IPS-18c (cell line): Measurements from ENCODE around the gene ATOX1.
"Not testable (repeated sequence)": the region's sequence is repeated elsewhere in the genome, so short reads cannot be mapped to it uniquely, and the experiment has no call there.

ENCODE experiments used
- H3K4me3 ChIP-seq: 2 replicates; pipeline ENCODE4 v1.7.0; 2013; ENCODE audit warnings: low read depth, mild to moderate bottlenecking, low read length, moderate library complexity; ENCODE audit not compliant: insufficient read depth
- H3K9me3 ChIP-seq: one replicate; pipeline ENCODE4 v1.6.1; 2013; ENCODE audit warnings: mild to moderate bottlenecking, low read length, moderate library complexity; ENCODE audit not compliant: control insufficient read depth, insufficient read depth

The ATOX1 gene

DNA sequence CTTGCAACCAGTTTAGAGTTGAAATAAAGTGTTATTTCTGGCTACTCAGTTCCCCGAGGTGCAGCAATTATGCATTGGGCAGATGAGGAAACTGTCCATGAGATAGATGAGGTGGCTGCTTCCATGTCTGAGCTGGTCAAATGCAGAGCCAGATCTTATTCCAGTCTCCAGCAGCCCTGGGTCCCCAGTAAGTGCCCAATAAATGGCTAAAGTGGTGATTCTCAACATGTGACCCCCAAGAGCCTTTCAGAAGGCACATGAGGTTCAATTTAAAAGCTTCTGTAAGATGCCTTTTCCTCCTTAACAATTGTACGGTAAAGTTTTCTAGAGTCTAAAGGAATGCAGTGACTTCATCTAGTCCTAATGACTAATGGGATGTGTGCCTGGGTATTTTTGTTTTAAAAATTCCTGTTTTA, 17.5 kb downstream of the ATOX1 start:
- H3K9me3 ChIP-seq = peaks cover 2% of the 10 kb centered on the region

DNA sequence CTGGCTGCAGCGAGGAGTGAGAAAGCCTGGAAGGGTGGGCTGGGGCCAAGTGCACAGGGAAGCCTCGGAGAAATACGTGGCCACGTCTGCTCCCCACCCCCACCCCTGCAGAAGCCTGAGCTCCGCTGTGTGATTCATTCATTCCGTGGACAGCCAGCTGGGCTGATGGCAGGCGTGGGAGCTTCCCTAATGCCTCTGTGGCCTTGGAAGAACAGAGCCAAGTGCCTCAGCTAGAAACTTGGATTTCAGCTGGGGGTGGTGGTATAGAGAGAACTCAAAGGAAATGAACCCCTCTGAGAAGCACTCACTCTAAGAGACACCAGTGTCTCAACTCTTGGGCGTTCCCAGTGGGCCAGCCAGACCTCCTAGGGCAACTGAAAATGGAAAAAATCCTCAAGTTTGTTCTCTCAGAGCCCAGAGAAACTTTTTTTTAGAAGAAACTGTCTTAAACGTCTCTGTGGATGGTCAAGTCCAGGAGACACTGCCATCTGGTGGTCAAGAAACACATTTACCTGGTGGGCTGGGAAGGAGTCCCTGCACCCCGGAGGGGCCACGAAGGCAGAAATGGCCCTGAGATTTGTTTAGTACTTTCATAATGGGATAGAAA, 18.0 kb downstream of the ATOX1 start:
- H3K9me3 ChIP-seq = peaks cover 2% of the 10 kb centered on the region
- no peak overlapping the region for H3K4me3 ChIP-seq

More for the DNA sequence above, 17.5 kb downstream of the ATOX1 start:
- no peak overlapping the region for H3K4me3 ChIP-seq

DNA sequence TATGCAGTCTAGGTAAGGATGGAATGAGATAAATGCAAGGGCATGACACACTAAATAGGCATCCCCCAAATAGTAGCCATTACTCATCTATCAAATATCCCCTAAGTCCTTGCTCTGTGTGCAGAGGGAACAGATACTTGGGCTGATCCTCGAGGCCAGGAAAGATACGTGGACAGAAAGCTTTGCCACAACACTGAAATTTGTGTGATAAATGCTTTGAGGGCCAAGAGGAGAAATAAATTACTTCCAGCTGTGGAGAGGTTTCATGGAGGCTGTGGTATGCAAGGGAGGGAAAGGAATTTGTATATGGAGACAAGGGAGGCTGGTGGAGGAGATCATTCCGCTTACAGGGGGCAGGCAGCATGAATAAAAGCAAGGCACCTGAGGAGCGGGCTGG, 18.5 kb downstream of the ATOX1 start:
- Histone ChIP-seq H3K9me3 (peaks cover 2% of the 10 kb centered on the region), H3K4me3 (no peak overlapping the region)

DNA sequence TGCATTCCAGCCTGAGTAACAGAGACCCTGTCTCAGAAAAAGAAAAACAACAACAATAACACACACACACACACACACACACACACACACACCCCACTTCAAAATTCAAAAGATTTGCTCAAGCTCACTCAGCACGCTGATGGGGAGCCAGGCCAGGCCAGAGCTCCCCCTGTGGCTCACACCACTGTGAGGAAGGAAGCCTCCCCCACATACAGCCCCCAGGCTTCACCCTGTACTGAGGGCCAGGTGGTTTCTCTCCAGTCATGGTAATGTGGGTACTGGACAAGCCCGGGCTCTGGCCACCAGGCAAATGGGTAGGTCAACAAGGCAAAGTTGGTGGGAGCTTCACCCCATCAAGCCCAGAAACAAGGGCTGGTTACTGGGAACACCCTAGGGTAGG, 19.0 kb downstream of the ATOX1 start:
- Histone ChIP-seq H3K4me3 (no peak overlapping the region; the same call in 1 of the 2 replicates), H3K9me3 (peaks cover 2% of the 10 kb centered on the region)

GRCh38 chr5:151738125-151738848, 20.1 kb downstream of the ATOX1 start:
- Histone ChIP-seq H3K9me3 (peaks cover 2% of the 10 kb centered on the region), H3K4me3 (no peak overlapping the region)

DNA sequence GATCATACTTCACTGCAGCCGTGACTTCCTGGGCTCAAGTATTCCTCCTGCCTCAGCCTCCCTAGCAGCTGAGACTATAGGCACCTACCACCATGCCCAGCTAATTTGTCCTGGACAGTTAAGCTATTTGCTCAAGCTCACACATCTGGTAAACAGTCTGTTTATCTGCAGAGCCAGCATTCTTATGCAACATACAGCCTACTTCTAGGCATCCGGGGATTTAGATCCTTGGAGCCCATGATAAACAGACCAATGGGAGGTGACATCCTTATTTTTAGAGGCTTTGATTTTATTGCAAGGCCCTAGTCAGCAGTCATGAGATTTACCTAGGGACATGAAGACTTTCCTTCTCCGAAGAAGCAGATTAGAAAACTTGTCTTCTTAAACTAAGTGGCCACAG, 21.0 kb downstream of the ATOX1 start:
- Histone ChIP-seq H3K9me3 (peaks cover 2% of the 10 kb centered on the region), H3K4me3 (no peak overlapping the region)

- Histone ChIP-seq H3K9me3 (peaks cover 2% of the 10 kb centered on the region), H3K4me3 (no peak overlapping the region)
These were observed 22.8 kb downstream of the ATOX1 start for GRCh38 chr5:151735646-151736045.

- H3K9me3 ChIP-seq = peaks cover 2% of the 10 kb centered on the region
- H3K4me3 ChIP-seq = no peak overlapping the region
These were observed 24.4 kb downstream of the ATOX1 start for GRCh38 chr5:151734064-151734408.

- no peak overlapping the region for H3K4me3 ChIP-seq
These were observed 24.9 kb downstream of the ATOX1 start for GRCh38 chr5:151733358-151734063.

GRCh38 chr5:151730381-151730780, 28.1 kb downstream of the ATOX1 start:
- Histone ChIP-seq H3K9me3 (peaks cover 2% of the 10 kb centered on the region), H3K4me3 (no peak overlapping the region)

More at GRCh38 chr5:151733358-151734063, 24.9 kb downstream of the ATOX1 start:
- H3K9me3 ChIP-seq = peaks cover 2% of the 10 kb centered on the region

DNA sequence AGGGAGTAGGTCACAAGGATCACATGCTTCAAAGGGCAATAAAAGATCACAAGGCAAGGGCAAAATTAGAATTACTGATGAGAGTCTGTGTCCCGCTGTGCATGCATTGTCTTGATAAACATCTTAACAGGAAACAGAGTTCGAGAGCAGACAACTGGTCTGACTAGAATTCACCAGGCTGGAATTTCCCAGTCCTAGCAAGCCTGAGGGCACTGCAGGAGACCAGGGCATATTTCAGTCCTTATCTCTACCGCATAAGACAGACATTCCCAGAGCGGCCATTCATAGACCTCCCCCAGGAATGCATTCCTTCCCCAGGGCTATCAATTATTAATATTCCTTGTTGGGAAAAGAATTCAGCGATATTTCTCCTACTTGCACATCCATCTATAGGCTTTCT, 28.8 kb downstream of the ATOX1 start:
- not testable (repeated sequence) for H3K4me3 ChIP-seq, H3K9me3 ChIP-seq

GRCh38 chr5:151724360-151724759, 34.1 kb downstream of the ATOX1 start:
- no peaks in the 10 kb centered on the region for H3K9me3 ChIP-seq
- no peak overlapping the region for H3K4me3 ChIP-seq

DNA sequence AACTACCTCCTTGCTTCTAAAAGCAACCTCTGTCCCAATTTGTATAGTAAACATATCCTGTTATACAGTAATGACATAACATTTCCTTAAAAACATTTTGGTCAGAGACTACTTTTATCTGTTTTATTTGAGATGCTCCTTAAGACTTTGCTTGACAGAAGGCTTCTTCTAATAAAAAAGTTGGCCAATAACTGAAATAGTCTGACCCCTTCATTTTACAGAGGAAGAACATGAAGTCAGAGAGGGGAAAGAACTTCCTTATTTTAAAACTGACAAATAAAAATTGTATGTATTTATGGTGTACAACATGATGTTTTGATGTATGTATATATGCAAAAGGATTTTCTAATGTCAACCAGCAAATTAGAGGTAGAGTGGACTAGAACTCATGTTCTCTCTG, 35.9 kb downstream of the ATOX1 start:
- no peak overlapping the region for H3K4me3 ChIP-seq
- H3K9me3 ChIP-seq = no peaks in the 10 kb centered on the region

- Histone ChIP-seq H3K9me3 (no peaks in the 10 kb centered on the region), H3K4me3 (no peak overlapping the region)
These were observed 36.5 kb downstream of the ATOX1 start for GRCh38 chr5:151721812-151722391.

GRCh38 chr5:151721087-151721646, 37.3 kb downstream of the ATOX1 start:
- no peaks in the 10 kb centered on the region for H3K9me3 ChIP-seq
- no peak overlapping the region for H3K4me3 ChIP-seq

GRCh38 chr5:151720215-151720614, 38.2 kb downstream of the ATOX1 start:
- Histone ChIP-seq H3K4me3 (no peak overlapping the region), H3K9me3 (no peaks in the 10 kb centered on the region)

- no peaks in the 10 kb centered on the region for H3K9me3 ChIP-seq
- H3K4me3 ChIP-seq = no peak overlapping the region
These were observed 39.0 kb downstream of the ATOX1 start for GRCh38 chr5:151719228-151720000.
